ENCODE measurements around the gene MYBPH.
A peak's percentile ranks its signal among the peaks of the same experiment; 100 is the strongest.

The MYBPH gene

DNA sequence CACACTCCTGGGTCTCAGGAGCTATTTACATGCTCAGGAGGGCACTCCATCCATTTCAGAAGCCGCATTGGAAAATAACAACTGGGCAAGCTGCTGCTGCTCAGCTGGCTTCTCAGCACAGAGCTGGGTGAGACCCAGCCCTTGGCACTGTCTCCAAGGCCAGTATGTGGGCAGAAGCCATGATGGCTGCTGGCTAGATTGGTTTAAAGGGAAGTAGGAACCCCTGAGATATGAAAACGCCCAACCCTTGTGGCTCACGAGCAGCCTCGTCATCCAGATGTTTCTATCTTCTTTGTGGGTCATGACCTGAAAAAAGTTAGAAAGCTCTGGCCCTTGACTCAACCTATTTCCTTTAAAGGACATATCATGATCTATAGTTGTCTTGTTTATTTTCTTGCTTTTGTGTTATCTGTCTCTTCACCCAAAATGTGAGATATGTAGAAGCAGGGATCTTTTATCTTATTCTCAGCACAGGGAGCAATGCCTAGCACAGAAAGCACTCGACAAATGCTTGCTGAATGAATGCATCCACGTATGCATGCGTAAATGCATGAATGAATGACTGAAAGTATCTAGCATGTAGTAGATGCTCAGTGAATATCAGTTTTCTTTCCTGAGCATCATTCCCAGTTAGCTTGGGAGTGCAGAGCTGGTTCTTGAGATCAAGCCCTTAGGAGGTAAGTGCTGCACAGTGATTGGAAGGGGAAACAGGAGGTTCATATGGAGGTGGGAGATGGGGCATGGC, 11.6 kb downstream of the MYBPH start:
- TF ChIP-seq Cebpa-rat (IDR thresholded peaks at IDR 0.05), result no peak
- no peak overlapping the region for H3K9ac ChIP-seq
- peak overlapping the region; percentile 10 to 60 (median 34); a peak in 20 of 22 replicates for H3K4me2 ChIP-seq

GRCh38 chr1:203162403-203162802, 13.2 kb downstream of the MYBPH start:
- no peak overlapping the region for H3K27ac ChIP-seq
- H3K9ac ChIP-seq, result no peak overlapping the region
- no peaks in the 10 kb centered on the region for H4K20me1 ChIP-seq
- H3K36me3 ChIP-seq, result no peaks in the 10 kb centered on the region
- peak overlapping the region; percentile 7 to 59 (median 33); a peak in 17 of 22 replicates for H3K4me2 ChIP-seq
- H3K27me3 ChIP-seq, result no peaks in the 10 kb centered on the region
- H3K9me3 ChIP-seq (replicated peaks in 1 of 11), result peaks cover 0 to 20% (median 10%) of the 10 kb centered on the region in 11 experiments; a peak in 14 of 22 replicates
- H3K4me3 ChIP-seq, result no peak overlapping the region
- H3K4me1 ChIP-seq, result peaks cover 30 to 54% (median 44%) of the 10 kb centered on the region in 10 experiments
- no peak for TF ChIP-seq Cebpa-rat (IDR thresholded peaks at IDR 0.05)

More for the DNA sequence above, 11.6 kb downstream of the MYBPH start:
- H3K4me3 ChIP-seq, result no peak overlapping the region
- H3K9me3 ChIP-seq (replicated peaks in 1 of 11), result peaks cover 0 to 4% (median 0%) of the 10 kb centered on the region in 11 experiments; a peak in 5 of 22 replicates
- peak overlapping the region in 2 of 11 experiments; percentile 18 to 41; a peak in 2 of 22 replicates for H3K27ac ChIP-seq
- H3K36me3 ChIP-seq, result peaks cover 0 to 11% (median 0%) of the 10 kb centered on the region in 11 experiments; a peak in 4 of 22 replicates
- no peaks in the 10 kb centered on the region; a peak in 2 of 22 replicates for H4K20me1 ChIP-seq
- H3K4me1 ChIP-seq, result peaks cover 38 to 70% (median 56%) of the 10 kb centered on the region in 10 experiments
- no peaks in the 10 kb centered on the region for H3K27me3 ChIP-seq

DNA sequence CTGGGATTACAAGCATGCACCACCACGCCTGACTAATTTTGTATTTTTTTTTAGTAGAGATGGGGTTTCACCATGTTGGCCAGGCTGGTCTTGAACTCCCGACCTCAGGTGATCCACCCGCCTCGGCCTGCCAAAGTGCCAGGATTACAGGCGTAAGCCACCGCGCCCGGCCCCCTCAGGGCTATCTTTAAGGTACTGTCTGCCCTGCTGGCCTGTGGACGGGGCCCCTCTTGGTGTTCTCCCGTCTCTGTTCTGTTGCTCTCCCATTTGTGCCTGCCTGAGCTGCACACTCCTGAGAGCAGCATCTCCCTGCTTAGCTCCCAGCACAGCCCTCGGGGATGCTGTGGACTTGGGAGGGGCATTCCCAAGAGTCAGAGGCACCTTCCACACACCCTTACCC, 13.9 kb downstream of the MYBPH start:
- no peak for TF ChIP-seq Cebpa-rat (IDR thresholded peaks at IDR 0.05)
- H3K4me1 ChIP-seq, result peaks cover 24 to 47% (median 37%) of the 10 kb centered on the region in 10 experiments; a peak in 19 of 20 replicates
- H3K36me3 ChIP-seq, result no peaks in the 10 kb centered on the region
- no peak overlapping the region for H3K4me3 ChIP-seq
- H4K20me1 ChIP-seq, result no peaks in the 10 kb centered on the region
- peak overlapping the region in 4 of 11 experiments; percentile 24 to 57 (median 40); a peak in 6 of 22 replicates for H3K4me2 ChIP-seq
- H3K27me3 ChIP-seq, result no peaks in the 10 kb centered on the region
- H3K9ac ChIP-seq, result no peak overlapping the region
- no peak overlapping the region; a peak in 1 of 22 replicates for H3K27ac ChIP-seq
- H3K9me3 ChIP-seq (replicated peaks in 1 of 11), result peaks cover 0 to 20% (median 10%) of the 10 kb centered on the region in 11 experiments; a peak in 14 of 22 replicates

GRCh38 chr1:203161175-203161574, 14.5 kb downstream of the MYBPH start:
- Histone ChIP-seq H3K4me2 (no peak overlapping the region), H3K27ac (no peak overlapping the region), H3K4me3 (no peak overlapping the region), H3K9me3 (replicated peaks in 1 of 11) (peaks cover 0 to 20% (median 10%) of the 10 kb centered on the region in 11 experiments; a peak in 14 of 22 replicates), H3K9ac (no peak overlapping the region), H3K36me3 (no peaks in the 10 kb centered on the region), H3K4me1 (peaks cover 24 to 42% (median 33%) of the 10 kb centered on the region in 10 experiments; a peak in 19 of 20 replicates), H3K27me3 (no peaks in the 10 kb centered on the region), H4K20me1 (no peaks in the 10 kb centered on the region)
- no peak for TF ChIP-seq Cebpa-rat (IDR thresholded peaks at IDR 0.05)

DNA sequence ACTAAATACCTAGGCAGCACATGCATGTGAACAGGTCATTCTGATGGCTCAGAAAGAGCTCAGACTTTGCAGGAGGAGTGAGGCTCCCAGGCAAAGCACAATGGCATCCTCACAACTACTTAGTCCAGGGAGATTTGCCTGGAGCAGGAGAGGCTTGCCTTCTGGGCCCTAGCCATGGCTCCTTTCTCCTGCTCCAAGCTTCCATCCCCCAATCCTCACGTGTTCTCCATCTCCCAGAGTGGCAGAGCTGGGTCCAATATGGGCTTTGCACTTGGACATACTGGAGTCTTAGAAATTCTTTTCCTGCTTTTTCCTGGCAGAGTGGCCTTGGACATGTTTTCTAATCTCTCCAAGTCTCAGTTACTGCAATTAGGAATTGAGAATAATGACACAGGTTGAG, 15.8 kb downstream of the MYBPH start:
- Histone ChIP-seq H3K9ac (no peak overlapping the region), H3K36me3 (no peaks in the 10 kb centered on the region), H4K20me1 (no peaks in the 10 kb centered on the region), H3K27me3 (no peaks in the 10 kb centered on the region), H3K4me3 (no peak overlapping the region), H3K4me1 (peaks cover 24 to 42% (median 30%) of the 10 kb centered on the region in 10 experiments; a peak in 19 of 20 replicates), H3K9me3 (replicated peaks in 1 of 11) (peaks cover 0 to 20% (median 10%) of the 10 kb centered on the region in 11 experiments; a peak in 14 of 22 replicates), H3K4me2 (no peak overlapping the region), H3K27ac (no peak overlapping the region)
- TF ChIP-seq Cebpa-rat (IDR thresholded peaks at IDR 0.05), result no peak

DNA sequence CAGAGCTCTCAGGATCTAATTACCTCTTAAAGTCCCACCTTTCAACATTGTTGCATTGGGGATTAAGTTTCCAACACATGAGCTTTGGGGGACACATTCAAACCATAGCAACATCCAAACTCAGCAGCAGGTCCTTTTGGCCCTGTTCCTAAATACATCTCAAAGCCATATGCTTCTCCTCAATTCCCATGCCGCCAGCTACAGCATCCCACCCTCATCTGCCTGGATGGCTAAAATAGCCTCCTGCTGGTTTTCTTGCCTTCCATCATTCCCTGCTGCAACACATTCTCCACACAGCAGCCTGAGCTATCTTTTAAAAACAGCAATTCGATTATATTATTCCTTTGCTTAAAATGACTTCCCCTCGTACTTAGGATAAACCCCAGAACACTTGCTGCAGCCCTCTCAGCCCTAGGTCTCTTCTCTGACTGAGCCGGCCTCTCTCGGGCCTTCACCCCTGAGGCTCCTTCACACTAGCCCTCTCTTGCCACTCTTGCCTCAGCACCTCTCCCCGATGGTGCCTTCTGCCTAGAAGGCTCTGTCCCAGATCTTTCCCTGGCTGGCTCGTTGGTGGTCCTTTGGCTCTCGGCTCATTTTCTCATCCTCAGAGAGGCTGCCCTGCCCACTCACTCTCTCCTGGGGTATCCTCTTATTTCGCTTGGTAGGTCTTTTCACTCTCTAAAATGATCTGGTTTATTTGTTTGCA, 16.5 kb downstream of the MYBPH start:
- no peaks in the 10 kb centered on the region for H3K27me3 ChIP-seq
- H3K36me3 ChIP-seq, result no peaks in the 10 kb centered on the region
- H3K27ac ChIP-seq, result no peak overlapping the region
- no peak overlapping the region for H3K4me2 ChIP-seq
- H3K9me3 ChIP-seq (replicated peaks in 1 of 11), result peaks cover 0 to 20% (median 10%) of the 10 kb centered on the region in 11 experiments; a peak in 14 of 22 replicates
- H3K9ac ChIP-seq, result no peak overlapping the region
- no peak overlapping the region for H3K4me3 ChIP-seq
- H3K4me1 ChIP-seq, result peaks cover 25 to 42% (median 30%) of the 10 kb centered on the region in 10 experiments
- H4K20me1 ChIP-seq, result no peaks in the 10 kb centered on the region
- TF ChIP-seq Cebpa-rat (IDR thresholded peaks at IDR 0.05), result no peak

DNA sequence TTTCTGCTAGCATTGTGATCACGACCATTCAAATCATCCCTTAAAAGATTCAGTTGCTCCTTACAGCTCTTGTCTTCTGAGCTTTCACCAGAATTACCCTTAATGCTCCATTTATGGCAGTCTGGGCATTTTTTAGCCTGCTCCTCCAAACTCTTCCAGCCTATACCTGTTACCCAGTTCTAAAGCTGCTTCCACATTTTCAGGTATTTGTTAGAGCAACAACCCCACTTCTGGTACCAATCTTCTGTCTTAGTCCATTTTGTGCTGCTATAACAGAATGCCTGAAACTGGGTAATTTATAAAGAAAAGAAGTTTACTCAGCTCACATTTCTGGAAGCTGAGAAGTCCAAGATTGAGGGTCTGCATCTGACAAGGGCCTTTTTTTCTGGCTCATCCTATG, 17.2 kb downstream of the MYBPH start:
- Histone ChIP-seq H3K9me3 (replicated peaks in 1 of 11) (peaks cover 0 to 20% (median 10%) of the 10 kb centered on the region in 11 experiments; a peak in 14 of 22 replicates), H3K4me2 (no peak overlapping the region), H3K27ac (no peak overlapping the region), H3K36me3 (no peaks in the 10 kb centered on the region), H4K20me1 (no peaks in the 10 kb centered on the region), H3K4me1 (peaks cover 25 to 42% (median 30%) of the 10 kb centered on the region in 10 experiments), H3K4me3 (no peak overlapping the region), H3K9ac (no peak overlapping the region), H3K27me3 (no peaks in the 10 kb centered on the region)
- no peak for TF ChIP-seq Cebpa-rat (IDR thresholded peaks at IDR 0.05)

GRCh38 chr1:203156280-203156679, 19.3 kb downstream of the MYBPH start:
- no peaks in the 10 kb centered on the region for H3K27me3 ChIP-seq
- H3K4me2 ChIP-seq, result no peak overlapping the region

More at GRCh38 chr1:203156280-203156679, 19.3 kb downstream of the MYBPH start:
- H3K27ac ChIP-seq, result no peak overlapping the region
- TF ChIP-seq Cebpa-rat (IDR thresholded peaks at IDR 0.05), result no peak
- H3K36me3 ChIP-seq, result no peaks in the 10 kb centered on the region
- no peak overlapping the region for H3K9ac ChIP-seq
- H3K9me3 ChIP-seq (replicated peaks in 1 of 11), result peaks cover 0 to 20% (median 10%) of the 10 kb centered on the region in 11 experiments; a peak in 14 of 22 replicates
- H3K4me3 ChIP-seq, result no peak overlapping the region
- peaks cover 31 to 45% (median 35%) of the 10 kb centered on the region in 10 experiments for H3K4me1 ChIP-seq
- H4K20me1 ChIP-seq, result no peaks in the 10 kb centered on the region
